Endothelial cell of umbilical vein (primary cell): ENCODE results near the gene HTRA3.

Experiments used
- CTCF ChIP-seq, 2 donors: IDR thresholded peaks; 1 replicate in 1 of 2; 2 replicates in 1 of 2; pipeline ENCODE4 v1.5.1; 2011; ENCODE audit warnings: low read length in 2 of 2, mild to moderate bottlenecking in 2 of 2, moderate library complexity in 2 of 2, control low read depth in 1 of 2, inconsistent platforms in 1 of 2, low read depth in 1 of 2; ENCODE audit not compliant: insufficient read depth in 1 of 2; ENCODE audit errors: extremely low read depth in 1 of 2
- EZH2 ChIP-seq: IDR thresholded peaks from 2 replicates; pipeline ENCODE4 v1.6.1; 2012; ENCODE audit warnings: borderline replicate concordance, low read depth, mild to moderate bottlenecking, moderate library complexity, low read length, inconsistent platforms; ENCODE audit not compliant: severe bottlenecking
- POLR2A ChIP-seq: IDR thresholded peaks from 2 replicates; pipeline ENCODE4 v1.6.1; 2012; ENCODE audit warnings: low read depth, mild to moderate bottlenecking, control low read depth, low read length
- POLR2AphosphoS5 ChIP-seq: IDR thresholded peaks from 2 replicates; pipeline ENCODE4 v1.6.1; 2012; ENCODE audit warnings: low read depth, mild to moderate bottlenecking, control low read depth, low read length, moderate library complexity; ENCODE audit not compliant: insufficient read depth

- TF ChIP-seq EZH2 (no peak), POLR2A (no peak), CTCF (IDR thresholded peaks at IDR 0.05; ENCODE audit: extremely low read depth in 1 of 2, insufficient read depth in 1 of 2, low read depth in 1 of 2, low read length in 2 of 2) (no peak), POLR2AphosphoS5 (no peak)
Measured at GRCh38 chr4:8224975-8225625, 44.5 kb upstream of the HTRA3 start.
